HG02571 (cell line): ENCODE measurements around the gene TGFB2.

Experiments
- ATAC-seq: cut with Tn5 transposase; IDR thresholded peaks from one replicate; pipeline ENCODE4 v1.9.1; 2021; ENCODE audit warnings: mild to moderate bottlenecking, moderate library complexity; ENCODE audit not compliant: unreplicated experiment

The TGFB2 gene

GRCh38 chr1:218382261-218382660 is 37.1 kb downstream of the TGFB2 start:
- ATAC-seq: no peak

GRCh38 chr1:218383051-218383450 is 37.9 kb downstream of the TGFB2 start:
- ATAC-seq: no peak

- no peak for ATAC-seq
These were observed 38.5 kb downstream of the TGFB2 start for GRCh38 chr1:218383681-218384080.

GRCh38 chr1:218384581-218384993 is 39.5 kb downstream of the TGFB2 start:
- no peak for ATAC-seq

- ATAC-seq: no peak
These were observed 43.5 kb downstream of the TGFB2 start for GRCh38 chr1:218388591-218388990.

GRCh38 chr1:218390618-218391017 is 45.5 kb downstream of the TGFB2 start:
- no peak for ATAC-seq

- no peak for ATAC-seq
These were observed 47.6 kb downstream of the TGFB2 start for GRCh38 chr1:218392780-218393179.

GRCh38 chr1:218394416-218394815 is 49.3 kb downstream of the TGFB2 start:
- ATAC-seq: no peak

- ATAC-seq: no peak
These were observed 49.9 kb downstream of the TGFB2 start for GRCh38 chr1:218394989-218395388.

- no peak for ATAC-seq
These were observed 50.8 kb downstream of the TGFB2 start for GRCh38 chr1:218395916-218396315.

GRCh38 chr1:218397752-218398339 is 52.7 kb downstream of the TGFB2 start:
- no peak for ATAC-seq

GRCh38 chr1:218400624-218401023 is 55.5 kb downstream of the TGFB2 start:
- no peak for ATAC-seq

GRCh38 chr1:218401441-218401997 is 56.4 kb downstream of the TGFB2 start:
- ATAC-seq: no peak

- ATAC-seq: no peak
These were observed 57.1 kb downstream of the TGFB2 start for GRCh38 chr1:218401998-218402785.

GRCh38 chr1:218402786-218403120 is 57.6 kb downstream of the TGFB2 start:
- no peak for ATAC-seq

GRCh38 chr1:218403300-218403699 is 58.2 kb downstream of the TGFB2 start:
- ATAC-seq: no peak

- no peak for ATAC-seq
These were observed 62.5 kb downstream of the TGFB2 start for GRCh38 chr1:218407630-218408029.

GRCh38 chr1:218408135-218408534 is 63.0 kb downstream of the TGFB2 start:
- no peak for ATAC-seq

GRCh38 chr1:218408942-218409341 is 63.8 kb downstream of the TGFB2 start:
- no peak for ATAC-seq

GRCh38 chr1:218409946-218410510 is 64.9 kb downstream of the TGFB2 start:
- no peak for ATAC-seq

GRCh38 chr1:218411101-218411500 is 66.0 kb downstream of the TGFB2 start:
- ATAC-seq: no peak

- ATAC-seq: no peak
These were observed 67.0 kb downstream of the TGFB2 start for GRCh38 chr1:218412171-218412570.
